Measurements from ENCODE around the gene SLC38A8.
A peak's percentile ranks its signal among the peaks of the same experiment; 100 is the strongest.

Gene SLC38A8

DNA sequence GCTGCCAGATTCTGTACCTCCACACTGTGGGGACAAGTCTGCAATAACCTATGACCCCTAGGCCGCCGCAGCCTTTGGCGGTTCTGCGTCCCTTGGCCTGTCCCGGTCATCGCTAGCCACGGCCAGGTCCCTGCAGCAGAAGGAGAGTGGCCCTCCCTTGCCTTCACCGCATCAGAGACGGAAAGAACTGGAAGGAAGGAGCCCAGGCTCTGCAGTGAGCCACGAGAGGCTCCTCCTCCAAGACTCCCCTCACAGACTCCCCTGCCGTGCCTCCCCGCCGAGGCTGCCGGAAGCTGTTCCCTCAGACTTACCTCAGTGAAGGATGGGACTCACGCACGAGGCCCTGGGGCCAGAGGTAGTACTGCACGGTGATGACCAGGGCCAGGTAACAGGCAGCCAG lies 11.0 kb downstream of the SLC38A8 start:
- no peak for DNase-seq (ENCODE audit: low read depth)

DNA sequence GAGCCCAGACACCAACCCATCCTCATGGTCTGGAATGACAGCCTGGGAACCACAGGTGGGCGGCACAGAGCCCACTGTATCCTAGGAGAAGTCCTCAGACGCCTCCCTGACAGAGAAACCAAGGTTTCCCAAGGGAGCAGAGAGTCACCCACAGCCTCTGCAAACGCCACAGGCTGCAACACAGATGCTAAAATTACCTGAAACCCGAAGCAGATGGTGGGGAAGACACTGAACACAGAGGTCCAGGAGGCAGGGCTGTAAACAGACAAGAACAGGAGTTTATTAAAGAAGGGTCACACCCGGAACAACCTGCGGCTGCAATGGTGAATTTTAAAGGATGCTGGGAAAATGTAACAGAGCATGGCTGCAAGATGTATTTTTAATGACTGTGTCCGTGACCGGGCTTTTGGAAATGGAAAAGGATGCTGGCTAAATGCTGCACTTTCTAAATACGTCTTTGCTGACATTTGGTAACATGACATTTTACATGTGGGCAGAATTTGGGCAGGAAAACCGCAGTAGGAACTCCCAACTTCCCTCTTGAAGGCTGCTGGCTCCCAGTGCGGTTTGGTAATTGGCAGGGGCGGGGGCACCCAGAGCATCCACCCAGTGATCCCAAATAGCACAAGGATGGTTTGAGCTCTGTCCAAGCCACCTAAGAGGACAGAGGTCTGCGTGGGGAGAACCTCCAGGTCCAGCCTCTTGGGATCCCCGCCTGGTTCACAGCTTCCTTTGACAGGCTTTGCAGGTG lies 13.1 kb downstream of the SLC38A8 start:
- no peak for DNase-seq (ENCODE audit: low read depth)

DNA sequence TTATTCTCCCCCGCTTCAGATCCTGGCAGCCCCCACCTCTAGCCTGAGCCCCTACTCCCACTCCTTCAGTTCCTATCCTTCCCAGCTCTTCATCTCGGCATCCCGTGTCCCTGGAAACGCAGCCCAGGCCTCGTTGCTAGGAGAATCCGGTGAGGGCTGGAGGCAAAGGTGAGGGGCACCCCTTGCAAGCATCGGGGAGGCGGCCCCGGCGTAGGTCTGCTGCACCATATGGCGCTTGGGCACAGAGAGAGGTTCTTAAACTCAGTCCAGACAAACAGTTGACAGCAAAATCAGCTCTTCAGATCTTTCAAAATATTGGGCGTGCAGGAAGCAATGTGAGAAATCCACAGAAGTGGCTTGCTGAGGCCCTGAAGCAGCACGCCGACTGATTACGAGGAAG lies 15.0 kb downstream of the SLC38A8 start:
- no peak for DNase-seq (ENCODE audit: low read depth)

DNA sequence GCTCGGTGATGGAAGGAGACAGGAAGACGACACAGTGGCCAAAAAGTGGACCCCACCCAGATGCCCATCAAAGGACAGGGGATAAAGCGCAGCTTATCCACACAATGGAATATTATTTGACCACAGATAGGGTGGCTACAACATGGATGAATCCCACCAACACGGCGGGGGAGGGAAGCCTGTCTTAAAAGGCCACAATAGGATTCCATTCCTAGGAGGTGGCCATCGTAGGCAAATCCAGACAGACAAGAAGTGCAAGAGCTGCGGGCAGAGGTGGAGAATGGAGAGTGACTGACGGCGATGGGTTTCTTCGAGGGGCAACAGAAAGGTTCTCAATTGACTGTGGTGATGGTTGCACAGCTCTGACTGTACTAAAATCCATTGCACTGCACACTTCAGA lies 16.0 kb downstream of the SLC38A8 start:
- no peak for DNase-seq (ENCODE audit: low read depth)

DNA sequence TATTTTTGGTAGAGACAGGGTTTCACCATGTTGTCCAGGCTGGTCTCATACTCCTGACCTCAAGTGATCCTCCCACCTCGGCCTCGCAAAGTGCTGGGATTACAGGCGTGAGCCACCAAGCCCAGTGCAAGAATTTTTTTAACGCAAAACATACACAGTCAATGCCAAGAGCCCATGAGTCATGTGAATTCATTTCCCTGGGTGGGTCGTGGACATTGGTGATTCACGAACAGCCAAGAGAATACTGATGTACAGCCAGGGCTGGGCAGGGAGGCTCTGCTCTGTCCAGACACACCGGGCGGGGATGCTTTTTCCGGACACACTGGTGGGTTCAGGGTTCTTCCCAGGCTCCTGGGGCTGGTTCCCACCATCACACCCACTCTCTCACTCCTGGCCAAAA lies 17.7 kb downstream of the SLC38A8 start:
- DNase-seq (ENCODE audit: low read depth), result no peak

DNA sequence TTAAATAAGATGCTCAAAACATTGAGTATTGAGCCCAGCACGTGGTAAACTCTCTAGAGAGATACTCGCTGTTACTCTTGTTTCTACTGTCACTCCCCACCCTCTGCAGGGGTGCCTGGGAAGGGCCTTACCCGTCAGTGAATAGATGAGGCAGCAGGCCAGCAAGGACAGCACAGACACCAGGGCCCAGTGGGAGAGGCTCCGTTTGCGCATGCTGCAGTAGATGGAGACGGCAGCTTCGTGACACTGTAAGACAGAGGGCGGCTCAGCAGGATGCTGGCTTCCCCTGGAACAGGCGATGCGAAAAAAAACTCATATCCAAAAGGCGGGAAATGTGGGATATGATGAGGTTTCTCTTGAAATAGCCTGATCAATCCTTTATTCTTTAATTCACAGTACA lies 20.0 kb downstream of the SLC38A8 start:
- DNase-seq (ENCODE audit: low read depth), result no peak

DNA sequence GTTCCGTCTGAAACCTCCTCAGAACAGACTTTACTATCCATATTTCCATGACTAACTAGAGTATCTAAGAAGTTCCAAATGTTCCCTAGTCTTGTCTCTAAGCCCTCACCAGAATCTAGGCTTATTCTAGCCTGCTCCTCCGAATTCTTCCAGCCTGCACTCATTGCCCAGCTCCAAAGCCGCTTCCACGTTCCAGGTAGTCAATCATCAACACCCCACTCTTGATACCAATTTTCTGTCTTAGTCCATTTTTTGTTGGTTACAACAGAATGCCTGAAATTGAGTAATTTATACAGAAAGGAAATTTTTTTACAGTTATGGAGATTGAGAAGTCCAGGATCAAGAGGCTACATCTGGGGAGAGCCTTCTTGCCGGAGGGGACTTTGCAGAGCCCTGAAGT lies 21.1 kb downstream of the SLC38A8 start:
- no peak for DNase-seq (ENCODE audit: low read depth)

DNA sequence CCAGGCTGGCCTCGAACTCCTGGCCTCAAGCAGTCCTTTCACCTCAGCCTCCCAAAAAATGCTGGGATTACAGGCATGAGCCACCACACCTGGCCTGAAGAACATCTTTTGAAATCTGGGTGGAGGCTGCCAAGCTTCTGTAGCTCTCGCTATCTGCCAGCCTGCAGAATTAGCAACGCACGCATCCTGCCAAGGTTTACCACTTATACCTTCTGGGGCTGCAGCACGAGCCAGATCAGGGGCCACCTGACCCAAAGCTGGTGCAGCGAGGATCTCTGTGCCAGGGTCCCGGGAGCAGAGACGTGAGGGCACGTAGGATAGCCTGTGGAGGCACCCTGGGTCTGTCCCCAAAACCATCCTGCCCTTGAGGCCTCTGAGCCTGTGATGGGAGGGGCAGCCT lies 22.2 kb downstream of the SLC38A8 start:
- DNase-seq (ENCODE audit: low read depth), result no peak

DNA sequence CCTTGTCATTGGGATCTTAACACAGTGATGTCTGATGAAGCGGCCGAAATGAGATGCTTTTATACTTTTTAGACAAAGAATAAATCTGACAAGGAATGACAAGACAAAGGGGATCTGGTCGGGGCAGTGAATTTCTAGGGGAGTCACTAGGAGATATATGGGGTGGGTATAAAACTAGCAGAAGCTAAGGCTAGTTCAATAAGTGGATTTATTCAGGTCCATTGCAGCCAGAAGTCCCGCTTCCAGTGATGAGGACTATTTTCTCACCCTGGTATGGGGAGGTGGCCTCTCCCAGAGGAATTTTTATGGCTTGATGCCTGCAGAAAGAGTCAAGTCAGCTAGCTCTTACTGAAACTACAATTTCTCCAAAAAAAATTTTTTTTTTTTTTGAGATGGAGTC lies 23.9 kb downstream of the SLC38A8 start:
- no peak for DNase-seq (ENCODE audit: low read depth)

DNA sequence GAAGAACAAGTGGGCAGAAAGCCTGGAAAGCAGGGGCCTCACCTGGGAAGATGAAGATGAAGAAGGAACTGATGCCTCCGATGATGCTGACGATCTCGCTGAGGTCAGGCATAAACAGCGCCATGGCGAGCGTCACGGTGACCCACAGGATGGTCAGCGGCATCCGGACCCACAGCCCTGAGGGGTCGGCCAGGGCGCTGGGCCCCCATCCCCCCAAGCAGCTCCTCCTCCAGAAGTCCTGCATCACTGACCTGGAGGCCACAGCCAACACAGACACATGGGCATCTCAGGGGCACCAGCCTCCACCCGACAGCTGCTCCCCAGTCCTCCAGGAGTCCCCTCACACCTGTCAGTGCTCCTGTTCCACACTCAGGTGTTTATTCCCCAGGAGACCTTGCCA lies 26.1 kb downstream of the SLC38A8 start:
- DNase-seq (ENCODE audit: low read depth), result no peak

DNA sequence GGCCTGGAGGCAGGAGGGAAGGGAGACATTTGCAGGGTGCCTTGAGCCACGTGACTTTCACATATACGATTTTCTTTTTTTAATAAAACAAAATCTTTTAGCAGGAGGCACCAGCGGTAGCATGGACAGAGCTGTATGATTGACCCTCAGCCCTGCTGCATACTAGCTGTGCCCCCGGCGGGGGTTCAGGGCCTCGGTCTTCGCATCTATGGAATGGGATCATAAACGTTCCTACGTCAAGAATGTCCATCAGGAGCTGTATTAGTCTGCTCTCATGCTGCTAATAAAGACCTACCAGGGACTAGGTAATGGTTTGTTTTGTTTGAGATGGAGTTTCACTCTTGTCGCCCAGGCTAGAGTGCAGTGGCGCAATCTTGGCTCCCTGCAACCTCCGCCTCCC lies 27.2 kb downstream of the SLC38A8 start:
- no peak for DNase-seq (ENCODE audit: low read depth)

DNA sequence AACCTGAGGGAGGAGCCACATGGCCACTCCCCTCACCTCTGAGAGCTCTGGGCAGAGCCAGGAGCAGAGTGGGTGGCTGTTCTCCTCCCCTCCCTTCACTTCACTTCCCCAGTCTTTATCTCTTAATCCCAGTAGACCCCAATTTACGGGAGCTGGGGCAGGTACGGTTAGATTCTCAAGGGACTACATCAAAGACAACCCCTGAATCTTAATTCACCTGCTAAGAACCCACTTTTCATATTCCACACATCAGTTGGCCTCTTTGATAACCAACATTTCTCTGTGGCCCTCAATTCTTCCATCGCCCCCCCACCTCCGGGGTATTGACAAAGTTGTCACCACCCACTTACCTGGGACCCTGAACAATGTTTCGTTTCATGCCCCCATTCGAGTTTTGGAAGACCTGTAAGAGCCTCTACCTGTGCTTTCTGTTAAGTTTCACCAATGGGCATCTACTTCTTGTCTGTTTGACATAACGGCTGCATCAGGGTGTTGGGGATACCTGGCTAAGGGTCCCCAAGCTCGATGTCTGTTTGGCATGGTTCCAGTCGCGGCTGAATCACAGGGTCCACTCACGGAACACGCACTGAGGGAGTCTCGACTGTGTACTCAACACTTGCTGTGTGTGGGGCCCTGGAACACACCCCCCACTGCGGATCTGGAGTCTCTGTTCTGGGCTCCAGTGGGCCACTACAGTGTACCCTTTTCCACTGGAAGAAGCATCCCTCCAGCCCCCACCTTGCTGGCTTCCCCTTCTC lies 27.8 kb downstream of the SLC38A8 start:
- no peak for DNase-seq (ENCODE audit: low read depth)

DNA sequence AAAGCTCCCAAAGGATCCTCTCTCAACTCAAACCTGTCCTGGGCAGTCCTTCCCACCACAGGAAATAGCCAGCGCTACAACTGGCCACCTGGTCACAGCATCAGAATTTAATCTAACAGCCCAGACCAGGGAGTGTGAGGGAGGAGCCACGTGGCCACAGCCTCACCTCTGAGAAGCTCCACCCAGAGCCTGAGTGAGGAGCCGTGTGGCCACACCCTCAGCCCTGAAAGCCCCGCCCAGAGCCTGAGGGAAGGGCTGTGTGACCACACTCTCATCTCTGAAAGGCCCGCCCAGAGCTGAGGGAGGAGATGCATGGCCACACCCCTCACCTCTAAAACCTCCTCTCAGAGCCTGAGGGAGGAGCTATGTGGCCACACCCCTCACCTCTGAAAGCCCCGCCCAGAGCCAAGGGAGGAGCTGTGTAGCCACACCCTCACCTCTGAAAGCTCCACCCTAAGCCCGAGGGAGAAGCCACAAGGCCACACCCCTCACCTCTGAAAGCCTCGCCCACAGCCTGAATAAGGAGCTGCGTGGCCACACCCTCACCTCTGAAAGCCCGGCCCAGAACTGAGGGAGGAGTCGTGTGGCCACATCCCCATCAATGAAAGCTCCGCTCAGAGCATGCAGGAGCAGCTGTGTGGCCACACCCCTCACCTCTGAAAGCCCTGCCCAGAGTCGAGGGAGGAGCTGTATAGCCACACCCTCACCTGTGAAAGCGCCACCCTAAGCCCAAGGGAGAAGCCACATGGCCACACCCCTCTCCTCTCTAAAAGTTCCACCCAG lies 28.6 kb downstream of the SLC38A8 start:
- peak; percentile 72 for DNase-seq (ENCODE audit: low read depth)

DNA sequence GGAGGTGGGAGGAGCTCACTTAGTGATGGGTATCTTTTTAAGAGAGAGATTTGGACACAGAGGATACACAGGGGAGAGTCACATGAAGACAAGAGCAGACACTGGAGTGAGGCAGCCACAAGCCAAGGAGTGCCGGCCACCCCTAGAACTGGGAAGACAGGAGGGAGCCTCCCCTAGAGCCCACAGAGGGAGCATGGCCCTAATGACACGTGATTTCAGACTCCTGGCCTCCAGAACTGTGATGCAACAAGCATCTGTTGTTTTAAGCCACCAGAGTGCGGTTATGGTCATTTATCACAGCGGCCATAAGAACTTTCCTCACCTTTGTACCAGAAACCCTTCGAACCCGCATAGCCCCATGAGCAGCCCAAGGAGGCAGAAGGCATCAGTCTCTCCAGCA lies 33.3 kb downstream of the SLC38A8 start:
- no peak for DNase-seq (ENCODE audit: low read depth)

DNA sequence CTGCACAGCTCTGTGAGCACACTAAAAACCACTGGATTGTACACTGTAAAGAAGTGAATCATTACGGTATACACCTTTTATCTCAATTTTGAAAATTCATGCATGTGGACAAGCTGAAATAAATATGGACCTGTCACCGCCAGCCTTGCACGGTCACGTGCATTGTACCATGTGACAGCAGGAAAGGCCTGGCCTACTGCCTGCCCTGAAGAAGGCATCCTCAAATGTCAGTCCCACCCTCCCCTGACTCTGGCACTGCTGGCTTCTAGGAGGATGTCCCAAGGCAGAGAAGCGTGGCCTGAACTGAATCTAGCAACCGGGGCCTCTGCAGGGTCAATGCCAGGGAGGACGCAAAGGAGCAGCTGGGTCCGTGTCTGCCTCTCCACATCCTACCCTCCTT lies 34.6 kb downstream of the SLC38A8 start:
- no peak for DNase-seq (ENCODE audit: low read depth)

DNA sequence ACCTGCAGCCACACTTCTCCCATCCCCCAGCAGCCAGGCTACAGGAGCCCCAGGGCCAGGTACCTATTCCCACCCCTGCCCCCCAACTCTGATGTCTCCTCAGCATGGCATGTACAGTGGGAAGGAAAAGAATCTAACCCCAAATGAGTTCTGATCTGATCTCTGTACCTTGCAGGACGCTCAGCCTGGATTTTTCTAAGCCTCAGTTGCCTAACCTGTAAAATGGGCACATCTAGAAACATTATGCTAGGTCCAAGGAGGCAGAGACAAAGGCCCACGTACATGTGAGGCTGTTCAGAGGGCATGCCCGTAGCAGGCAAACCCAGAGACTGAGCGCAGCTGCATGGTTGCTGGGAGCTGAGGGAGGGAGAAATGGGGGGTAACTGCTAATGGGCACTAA lies 35.1 kb downstream of the SLC38A8 start:
- no peak for DNase-seq (ENCODE audit: low read depth)

DNA sequence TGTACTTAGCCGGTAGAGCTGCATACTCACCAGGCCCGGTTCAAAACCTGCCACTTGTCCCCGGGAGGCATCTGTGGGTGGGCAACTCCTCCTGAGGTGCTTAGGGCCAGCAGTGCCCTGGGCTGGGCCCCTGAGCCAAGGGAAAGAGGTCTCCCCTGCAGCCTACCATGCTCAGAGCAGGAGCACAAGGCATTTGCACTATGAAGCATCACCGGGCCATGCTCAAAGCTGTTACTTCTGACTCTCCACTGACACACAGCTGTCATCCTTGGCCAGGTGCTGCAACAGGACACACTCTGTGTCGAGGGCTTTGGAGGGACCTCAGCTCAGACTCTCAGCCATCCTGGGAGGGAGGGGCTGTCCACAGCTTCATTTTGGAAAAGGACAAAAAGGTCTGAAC lies 37.2 kb downstream of the SLC38A8 start:
- DNase-seq (ENCODE audit: low read depth), result no peak

DNA sequence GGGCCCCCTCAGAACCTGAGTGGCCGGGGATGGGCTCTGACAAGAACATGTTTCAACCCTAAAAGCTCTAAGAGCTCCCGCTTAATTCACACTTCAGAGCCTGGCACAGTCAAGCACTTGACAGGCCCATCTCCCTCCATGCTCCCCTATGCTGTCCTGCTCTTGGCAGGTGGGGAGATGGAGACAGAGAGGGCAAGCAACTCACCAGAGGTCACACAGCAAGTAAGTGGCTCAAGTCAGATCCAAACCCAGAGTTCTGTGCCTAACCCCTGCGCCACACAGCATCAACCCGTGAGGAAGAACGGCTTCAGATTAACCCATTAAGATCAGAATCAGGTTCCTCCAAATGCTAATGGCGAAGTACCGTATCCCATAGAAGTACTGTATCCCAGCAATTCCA lies 38.2 kb downstream of the SLC38A8 start:
- DNase-seq (ENCODE audit: low read depth), result no peak

DNA sequence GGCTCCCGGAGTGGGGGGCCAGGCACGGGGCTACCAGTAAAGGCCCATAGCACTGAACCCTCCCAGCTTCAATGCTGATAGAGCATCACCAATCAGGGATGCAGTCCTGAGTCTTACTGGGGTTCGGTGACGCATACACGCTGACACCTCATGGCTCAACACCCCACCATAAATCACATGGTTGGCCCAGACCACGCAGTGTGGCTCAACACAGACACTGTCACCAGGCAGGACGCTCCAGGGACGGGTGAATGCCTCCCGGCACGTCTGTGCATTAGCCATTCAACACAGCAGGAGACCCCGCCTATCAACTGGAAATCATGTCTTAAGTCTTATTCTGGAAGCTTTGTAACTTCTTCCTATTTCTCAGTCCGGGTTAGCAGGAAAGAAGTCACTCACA lies 39.6 kb downstream of the SLC38A8 start:
- DNase-seq (ENCODE audit: low read depth), result no peak

DNA sequence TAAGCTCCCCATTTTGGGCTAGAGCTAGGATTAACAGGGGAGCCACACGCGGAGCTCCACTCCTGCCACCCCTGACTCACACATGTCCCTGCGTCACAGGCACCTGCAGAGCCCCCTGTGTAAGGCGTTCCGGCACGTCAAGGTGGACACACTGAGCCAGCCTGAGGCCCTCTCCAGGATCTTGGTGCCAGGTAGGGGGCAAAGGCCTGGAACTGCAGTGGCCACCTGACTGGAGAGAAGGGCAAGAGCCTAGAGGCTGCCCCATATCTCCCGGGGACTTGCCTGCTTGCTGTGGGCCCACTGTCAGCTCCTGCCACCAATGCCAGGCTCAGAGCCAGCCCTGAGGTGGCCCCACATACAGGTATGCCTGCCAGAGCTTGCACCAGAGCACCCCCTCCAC lies 40.9 kb downstream of the SLC38A8 start:
- DNase-seq (ENCODE audit: low read depth), result no peak

DNA sequence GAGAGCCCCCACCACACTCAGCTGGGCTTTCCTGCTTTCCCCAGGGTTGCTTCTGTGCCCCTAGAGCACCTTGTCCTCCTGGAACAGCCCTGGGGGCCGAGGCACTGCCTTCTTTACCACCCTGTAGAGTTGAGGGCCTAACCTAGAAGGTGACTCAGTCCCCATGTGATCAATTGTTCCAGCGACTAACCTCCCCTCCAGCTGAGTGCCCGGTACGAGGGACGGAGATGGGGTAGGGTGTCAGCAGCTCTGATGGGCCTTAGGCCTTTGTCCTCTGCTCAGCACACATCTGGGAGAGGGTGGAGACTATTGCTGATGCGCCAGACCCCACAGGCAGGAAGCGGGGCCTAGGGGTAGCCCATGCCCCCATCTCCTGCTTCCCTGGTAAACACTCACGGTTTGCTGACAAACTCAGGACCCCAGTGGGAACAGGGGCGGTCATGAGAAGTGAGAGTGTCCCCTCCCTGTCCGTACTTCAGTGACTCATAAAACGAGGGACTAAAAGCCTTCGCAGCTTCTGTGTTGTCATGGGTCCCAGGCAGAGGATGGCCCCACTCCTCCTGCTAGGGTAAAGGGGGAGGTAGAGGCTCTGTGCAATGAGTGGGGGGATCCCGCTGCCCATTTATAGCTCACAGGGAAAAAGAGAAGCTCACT lies 41.5 kb downstream of the SLC38A8 start:
- DNase-seq (ENCODE audit: low read depth), result no peak

DNA sequence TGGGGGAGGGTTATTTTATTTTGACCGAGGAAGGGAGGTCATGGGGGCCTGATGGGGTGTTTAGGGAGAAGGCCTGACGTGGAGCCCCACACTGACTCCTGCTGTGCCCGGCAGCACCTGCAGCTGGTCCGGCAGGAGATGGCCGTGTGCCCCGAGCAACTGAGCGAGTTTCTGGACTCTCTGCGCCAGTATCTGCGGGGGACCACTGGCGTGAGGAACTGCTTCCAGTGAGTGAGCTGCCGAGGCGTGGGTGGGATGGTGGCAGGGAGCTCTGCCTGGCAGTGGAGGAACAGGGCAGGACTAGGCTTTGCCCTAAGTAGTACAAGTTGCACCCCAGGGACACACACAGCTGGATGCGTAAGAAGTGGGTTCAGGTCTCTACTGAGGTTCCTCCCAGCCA lies 44.5 kb downstream of the SLC38A8 start:
- no peak for DNase-seq (ENCODE audit: low read depth)

All from activated T-cell treated with anti-CD3 and anti-CD28 coated beads for 48 hours (primary cell).